NB4 (cell line): Measurements from ENCODE around the gene ZNF324.

ENCODE experiments used
- DNase-seq: peaks from one replicate; pipeline ENCODE4 v3.0.0; 2010; ENCODE audit warnings: low read depth
- H3K4me3 ChIP-seq: one replicate; pipeline ENCODE4 v1.5.1; 2011; ENCODE audit warnings: mild to moderate bottlenecking, low read depth, low read length, moderate library complexity
- CTCF ChIP-seq: IDR thresholded peaks from one replicate; pipeline ENCODE4 v1.5.1; 2012; ENCODE audit warnings: low read depth, low read length
- MAX ChIP-seq: IDR thresholded peaks from 2 replicates; pipeline ENCODE4 v1.6.1; 2011; ENCODE audit warnings: low read depth, low read length
- MYC ChIP-seq: IDR thresholded peaks from 2 replicates; pipeline ENCODE4 v1.6.1; 2011; ENCODE audit warnings: low read depth, low read length
- POLR2A ChIP-seq: IDR thresholded peaks from 2 replicates; pipeline ENCODE4 v1.6.1; 2011; ENCODE audit warnings: mild to moderate bottlenecking; ENCODE audit not compliant: insufficient read length; ENCODE audit errors: extremely low read depth

ZNF324 gene

GRCh38 chr19:58513694-58514563, 47.0 kb downstream of the ZNF324 start:
- peak overlapping the region; percentile 91 for H3K4me3 ChIP-seq
- TF ChIP-seq MYC (peak; percentile 97), MAX (peak; percentile 97), CTCF (peak; percentile 73), POLR2A (peak; percentile 88)
- DNase-seq, result peak; percentile 96

- peak overlapping the region; percentile 91 for H3K4me3 ChIP-seq
- DNase-seq, result no peak
- TF ChIP-seq MAX (no peak), MYC (no peak), CTCF (no peak), POLR2A (no peak)
Observed at GRCh38 chr19:58514564-58515022, 47.7 kb downstream of the ZNF324 start.

- no peak for DNase-seq
- H3K4me3 ChIP-seq, result peak overlapping the region; percentile 13
Observed at GRCh38 chr19:58515259-58515658, 48.4 kb downstream of the ZNF324 start.

GRCh38 chr19:58516246-58516836, 49.5 kb downstream of the ZNF324 start:
- TF ChIP-seq POLR2A, result no peak
- no peak for DNase-seq
- H3K4me3 ChIP-seq, result no peak overlapping the region

More at GRCh38 chr19:58515259-58515658, 48.4 kb downstream of the ZNF324 start:
- TF ChIP-seq CTCF (no peak), POLR2A (no peak), MYC (no peak), MAX (no peak)

GRCh38 chr19:58516964-58517833, 50.3 kb downstream of the ZNF324 start:
- TF ChIP-seq MYC (no peak), CTCF (peak; percentile 2)
- H3K4me3 ChIP-seq, result no peak overlapping the region

More at GRCh38 chr19:58516964-58517833, 50.3 kb downstream of the ZNF324 start:
- no peak for DNase-seq
